ENCODE results near the gene SMIM20.
"Not testable (repeated sequence)": the region's sequence is repeated elsewhere in the genome, so short reads cannot be mapped to it uniquely, and the experiment has no call there.

SMIM20 gene

GRCh38 chr4:25913851-25914669 is at the start of gene SMIM20:
TSS of gene SMIM20 (plus strand) at chr4:25914220. CDS start at chr4:25914314, 94 bp downstream.
- Histone ChIP-seq H3K4me1 (ENCODE audit: control insufficient read depth, insufficient read depth, low read length) (peaks cover 3% of the 10 kb centered on the region), H3K27me3 (ENCODE audit: control insufficient read depth, insufficient read depth, low read length) (no peaks in the 10 kb centered on the region), H3K36me3 (ENCODE audit: control insufficient read depth, insufficient read depth, low read length) (no peaks in the 10 kb centered on the region), H3K27ac (ENCODE audit: low read depth, low read length) (peak within 1 kb of the TSS; percentile 89), H3K9ac (ENCODE audit: low read length) (peak within 1 kb of the TSS; percentile 86), H3K4me3 (ENCODE audit: low read length) (peak within 1 kb of the TSS; percentile 96)

- Histone ChIP-seq H3K4me3 (ENCODE audit: low read length) (no peak overlapping the region), H3K9ac (ENCODE audit: low read length) (no peak overlapping the region), H3K27me3 (ENCODE audit: control insufficient read depth, insufficient read depth, low read length) (no peaks in the 10 kb centered on the region), H3K4me1 (ENCODE audit: control insufficient read depth, insufficient read depth, low read length) (peaks cover 2% of the 10 kb centered on the region), H3K36me3 (ENCODE audit: control insufficient read depth, insufficient read depth, low read length) (no peaks in the 10 kb centered on the region), H3K27ac (ENCODE audit: low read depth, low read length) (no peak overlapping the region)
These were observed 48.4 kb upstream of the SMIM20 start for GRCh38 chr4:25865586-25865985.

- H3K27me3 ChIP-seq (ENCODE audit: control insufficient read depth, insufficient read depth, low read length); H3K9ac ChIP-seq (ENCODE audit: low read length); H3K4me3 ChIP-seq (ENCODE audit: low read length); H3K4me1 ChIP-seq (ENCODE audit: control insufficient read depth, insufficient read depth, low read length); H3K36me3 ChIP-seq (ENCODE audit: control insufficient read depth, insufficient read depth, low read length); H3K27ac ChIP-seq (ENCODE audit: low read depth, low read length): not testable (repeated sequence)
These were observed 47.6 kb upstream of the SMIM20 start for GRCh38 chr4:25866401-25866800.

DNA sequence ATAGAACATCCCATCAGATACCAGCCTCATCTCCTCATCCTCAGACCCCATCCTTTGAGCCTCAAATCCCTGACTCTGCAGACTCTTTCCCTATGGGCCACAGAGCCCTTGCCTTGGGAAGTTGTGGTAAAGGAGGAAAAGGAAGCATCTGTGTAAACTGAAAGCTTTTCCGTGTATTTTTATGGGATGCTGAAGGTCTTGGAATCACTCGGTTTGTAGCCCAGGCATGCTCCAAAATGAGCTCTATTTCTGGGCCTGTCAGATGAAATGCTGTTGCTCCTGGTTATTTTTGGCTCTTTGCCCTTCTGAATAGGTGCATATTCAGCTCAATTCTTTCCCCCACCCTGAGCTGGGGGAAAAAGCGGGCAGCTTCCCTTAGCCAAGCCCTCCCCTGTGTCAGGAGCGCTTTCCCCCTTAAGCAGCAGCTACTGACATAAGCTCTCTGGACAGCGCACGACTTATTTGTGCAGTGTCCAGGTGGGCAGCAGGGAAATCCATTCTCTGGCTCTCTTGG is 46.2 kb upstream of the SMIM20 start:
- H3K9ac ChIP-seq (ENCODE audit: low read length) = no peak overlapping the region
- H3K27ac ChIP-seq (ENCODE audit: low read depth, low read length) = no peak overlapping the region
- H3K4me3 ChIP-seq (ENCODE audit: low read length) = no peak overlapping the region
- no peaks in the 10 kb centered on the region for H3K36me3 ChIP-seq (ENCODE audit: control insufficient read depth, insufficient read depth, low read length)
- no peaks in the 10 kb centered on the region for H3K27me3 ChIP-seq (ENCODE audit: control insufficient read depth, insufficient read depth, low read length)
- H3K4me1 ChIP-seq (ENCODE audit: control insufficient read depth, insufficient read depth, low read length) = no peaks in the 10 kb centered on the region

DNA sequence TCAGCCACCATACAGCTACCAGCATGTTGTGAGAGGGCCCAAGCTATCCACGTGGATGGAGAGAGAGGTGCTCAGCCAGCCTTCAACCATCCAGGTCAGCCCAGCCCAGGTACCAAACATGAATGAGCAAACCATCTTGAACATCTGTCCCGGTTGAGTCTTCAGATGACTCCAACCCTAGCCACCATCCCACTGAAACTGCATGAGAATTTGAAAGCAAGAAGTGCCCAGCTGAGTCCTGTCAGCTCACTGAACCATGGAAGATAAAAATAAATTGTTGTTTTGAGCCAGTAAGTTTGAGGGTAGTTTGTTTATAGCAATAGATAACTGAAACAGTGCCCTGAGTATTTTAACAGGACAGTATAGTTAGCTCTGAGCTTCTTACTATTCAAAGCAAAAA is 43.9 kb upstream of the SMIM20 start:
- Histone ChIP-seq H3K36me3 (ENCODE audit: control insufficient read depth, insufficient read depth, low read length) (no peaks in the 10 kb centered on the region), H3K9ac (ENCODE audit: low read length) (no peak overlapping the region), H3K4me1 (ENCODE audit: control insufficient read depth, insufficient read depth, low read length) (no peaks in the 10 kb centered on the region), H3K27me3 (ENCODE audit: control insufficient read depth, insufficient read depth, low read length) (no peaks in the 10 kb centered on the region), H3K27ac (ENCODE audit: low read depth, low read length) (no peak overlapping the region), H3K4me3 (ENCODE audit: low read length) (no peak overlapping the region)

GRCh38 chr4:25872851-25873631 is 41.0 kb upstream of the SMIM20 start:
- H3K27ac ChIP-seq (ENCODE audit: low read depth, low read length) = no peak overlapping the region
- H3K4me1 ChIP-seq (ENCODE audit: control insufficient read depth, insufficient read depth, low read length) = no peaks in the 10 kb centered on the region
- no peaks in the 10 kb centered on the region for H3K27me3 ChIP-seq (ENCODE audit: control insufficient read depth, insufficient read depth, low read length)
- H3K36me3 ChIP-seq (ENCODE audit: control insufficient read depth, insufficient read depth, low read length) = no peaks in the 10 kb centered on the region
- no peak overlapping the region for H3K9ac ChIP-seq (ENCODE audit: low read length)
- H3K4me3 ChIP-seq (ENCODE audit: low read length) = no peak overlapping the region

DNA sequence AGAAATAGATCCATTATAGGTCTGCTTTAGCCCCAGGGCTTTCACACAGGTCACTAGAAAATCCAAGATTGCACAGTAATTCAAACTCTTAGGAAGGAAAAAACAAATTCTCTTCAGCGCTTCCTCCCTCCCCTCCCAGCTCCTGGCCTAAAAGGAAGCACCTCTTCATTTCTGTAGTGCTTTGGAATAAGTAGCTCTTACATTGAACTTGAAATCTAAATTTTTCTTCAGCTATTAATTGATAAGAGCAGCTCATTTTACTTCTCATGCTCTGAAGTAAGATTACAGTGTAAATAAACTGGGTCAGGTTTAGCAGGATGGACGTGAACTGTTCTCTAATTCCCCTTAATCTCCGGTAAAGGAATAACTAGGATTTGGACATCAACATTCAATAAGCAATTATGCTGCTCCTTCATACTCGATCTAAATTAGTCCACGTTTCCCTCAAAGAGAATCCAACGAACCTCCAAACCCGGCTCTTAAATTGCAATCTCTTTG is 40.3 kb upstream of the SMIM20 start:
- no peak overlapping the region for H3K4me3 ChIP-seq (ENCODE audit: low read length)
- no peaks in the 10 kb centered on the region for H3K27me3 ChIP-seq (ENCODE audit: control insufficient read depth, insufficient read depth, low read length)

DNA sequence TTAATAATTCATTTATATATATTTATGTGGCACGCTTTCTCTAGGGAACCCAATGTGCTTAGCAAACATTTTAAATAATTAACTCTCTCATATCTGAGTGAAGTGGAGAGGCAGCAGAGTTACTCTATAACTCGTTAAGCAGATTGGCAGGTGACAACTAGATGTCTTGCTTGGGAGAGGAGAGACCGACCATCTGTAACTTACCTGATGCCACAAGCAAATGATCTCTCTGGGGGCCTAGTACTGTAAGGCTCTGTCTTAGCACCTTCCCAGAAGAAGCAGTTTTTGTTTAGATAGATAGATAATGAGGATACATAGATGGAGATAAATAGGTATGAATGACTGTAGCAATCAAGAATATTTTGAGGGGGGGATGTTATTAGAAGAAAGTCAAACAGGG is 39.4 kb upstream of the SMIM20 start:
- no peaks in the 10 kb centered on the region for H3K27me3 ChIP-seq (ENCODE audit: control insufficient read depth, insufficient read depth, low read length)
- no peaks in the 10 kb centered on the region for H3K4me1 ChIP-seq (ENCODE audit: control insufficient read depth, insufficient read depth, low read length)
- H3K4me3 ChIP-seq (ENCODE audit: low read length) = no peak overlapping the region
- H3K9ac ChIP-seq (ENCODE audit: low read length) = no peak overlapping the region
- no peaks in the 10 kb centered on the region for H3K36me3 ChIP-seq (ENCODE audit: control insufficient read depth, insufficient read depth, low read length)
- H3K27ac ChIP-seq (ENCODE audit: low read depth, low read length) = no peak overlapping the region

More for the DNA sequence above, 40.3 kb upstream of the SMIM20 start:
- H3K27ac ChIP-seq (ENCODE audit: low read depth, low read length) = no peak overlapping the region
- no peak overlapping the region for H3K9ac ChIP-seq (ENCODE audit: low read length)
- no peaks in the 10 kb centered on the region for H3K4me1 ChIP-seq (ENCODE audit: control insufficient read depth, insufficient read depth, low read length)
- no peaks in the 10 kb centered on the region for H3K36me3 ChIP-seq (ENCODE audit: control insufficient read depth, insufficient read depth, low read length)

GRCh38 chr4:25875281-25875745 is 38.7 kb upstream of the SMIM20 start:
- Histone ChIP-seq H3K4me3 (ENCODE audit: low read length) (no peak overlapping the region), H3K27ac (ENCODE audit: low read depth, low read length) (no peak overlapping the region), H3K4me1 (ENCODE audit: control insufficient read depth, insufficient read depth, low read length) (no peaks in the 10 kb centered on the region), H3K36me3 (ENCODE audit: control insufficient read depth, insufficient read depth, low read length) (no peaks in the 10 kb centered on the region), H3K27me3 (ENCODE audit: control insufficient read depth, insufficient read depth, low read length) (no peaks in the 10 kb centered on the region), H3K9ac (ENCODE audit: low read length) (no peak overlapping the region)

DNA sequence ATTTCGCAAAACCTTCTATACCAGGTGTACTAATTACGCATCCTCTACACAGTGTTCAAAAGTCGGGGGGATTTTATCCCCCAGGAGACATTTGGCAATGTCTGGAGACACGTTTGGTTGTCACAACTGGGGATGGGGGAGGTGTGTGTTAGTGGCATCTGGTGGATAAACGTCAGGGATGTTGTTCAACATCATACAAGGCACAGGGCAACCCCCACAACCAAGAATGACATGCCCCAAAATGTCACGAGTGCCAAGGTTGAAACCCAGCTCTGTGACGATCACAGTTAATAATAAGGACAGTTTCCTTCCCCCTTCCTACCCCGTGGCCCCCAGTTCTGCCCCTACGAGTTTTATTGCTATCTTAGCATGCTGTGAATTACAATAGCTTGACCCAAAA is 35.3 kb upstream of the SMIM20 start:
- Histone ChIP-seq H3K4me1 (ENCODE audit: control insufficient read depth, insufficient read depth, low read length) (no peaks in the 10 kb centered on the region), H3K27ac (ENCODE audit: low read depth, low read length) (no peak overlapping the region), H3K9ac (ENCODE audit: low read length) (no peak overlapping the region), H3K4me3 (ENCODE audit: low read length) (no peak overlapping the region), H3K36me3 (ENCODE audit: control insufficient read depth, insufficient read depth, low read length) (no peaks in the 10 kb centered on the region), H3K27me3 (ENCODE audit: control insufficient read depth, insufficient read depth, low read length) (no peaks in the 10 kb centered on the region)

DNA sequence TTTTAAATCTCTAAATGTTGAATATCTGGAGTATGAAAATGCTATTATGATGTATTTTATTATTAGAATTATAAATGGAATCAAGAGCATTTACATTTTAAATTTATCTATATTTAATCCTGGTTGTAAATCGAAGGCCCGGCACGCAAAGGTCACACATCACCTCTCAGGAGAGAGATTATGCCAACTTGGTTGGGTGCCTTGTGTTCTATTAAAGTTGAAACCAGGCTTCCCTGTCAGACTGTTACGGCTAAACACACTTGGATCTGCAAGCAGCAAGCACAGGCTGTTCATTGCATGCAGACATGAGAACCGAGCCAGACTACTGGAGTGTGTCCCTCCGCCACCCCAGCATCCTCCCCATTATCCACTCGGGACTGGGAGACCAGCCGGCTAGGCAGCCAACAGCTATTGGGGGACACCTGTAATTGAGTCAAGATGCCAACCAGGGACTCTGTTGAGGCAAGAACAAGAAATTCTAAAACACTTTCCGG is 34.9 kb upstream of the SMIM20 start:
- no peaks in the 10 kb centered on the region for H3K4me1 ChIP-seq (ENCODE audit: control insufficient read depth, insufficient read depth, low read length)
- H3K36me3 ChIP-seq (ENCODE audit: control insufficient read depth, insufficient read depth, low read length) = no peaks in the 10 kb centered on the region
- H3K27me3 ChIP-seq (ENCODE audit: control insufficient read depth, insufficient read depth, low read length) = no peaks in the 10 kb centered on the region
- no peak overlapping the region for H3K27ac ChIP-seq (ENCODE audit: low read depth, low read length)
- H3K4me3 ChIP-seq (ENCODE audit: low read length) = no peak overlapping the region
- no peak overlapping the region for H3K9ac ChIP-seq (ENCODE audit: low read length)

DNA sequence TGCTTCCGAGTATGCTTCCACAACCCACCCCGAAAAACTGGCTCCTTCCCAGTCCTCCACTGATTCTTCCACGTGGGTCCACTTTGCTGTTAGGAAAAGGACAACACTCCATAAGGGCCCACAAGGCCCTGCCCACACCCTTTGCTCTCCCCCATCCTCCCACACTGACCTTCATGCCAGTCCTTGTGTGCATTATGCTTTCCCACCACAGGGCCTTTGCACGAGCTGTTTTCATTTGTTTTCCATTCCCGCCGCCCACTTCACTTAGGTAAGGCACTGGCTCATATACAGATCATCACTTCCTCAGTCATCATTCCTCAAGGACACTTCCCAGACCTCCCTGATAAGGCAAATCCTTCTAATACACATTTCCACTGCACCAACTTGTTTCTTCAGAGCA is 34.4 kb upstream of the SMIM20 start:
- Histone ChIP-seq H3K36me3 (ENCODE audit: control insufficient read depth, insufficient read depth, low read length) (no peaks in the 10 kb centered on the region), H3K27me3 (ENCODE audit: control insufficient read depth, insufficient read depth, low read length) (no peaks in the 10 kb centered on the region), H3K9ac (ENCODE audit: low read length) (no peak overlapping the region), H3K4me1 (ENCODE audit: control insufficient read depth, insufficient read depth, low read length) (no peaks in the 10 kb centered on the region), H3K4me3 (ENCODE audit: low read length) (no peak overlapping the region), H3K27ac (ENCODE audit: low read depth, low read length) (no peak overlapping the region)

Measured in rectal smooth muscle tissue (tissue), 1 donor.